Body of pancreas (tissue), 4 donors: Measurements from ENCODE around the gene HCRT.

Experiments used
- POLR2A ChIP-seq, 3 donors: fragments of 450-650 bp; IDR thresholded peaks; one replicate each; pipeline ENCODE4 v1.6.1; 2016; ENCODE audit warnings: antibody characterized with exemption in 3 of 3, mild to moderate bottlenecking in 2 of 3
- TF ChIP-seq, protein P1 (sequence below), 7 experiments: fragments of 450-650 bp in 4 of 7; fragments of 200-600 bp in 3 of 7; sonication (generic) in 3 of 7; IDR thresholded peaks; one replicate each; pipeline ENCODE4 v1.5.1; 2016 to 2019; ENCODE audit warnings: antibody characterized with exemption in 7 of 7

DNA sequence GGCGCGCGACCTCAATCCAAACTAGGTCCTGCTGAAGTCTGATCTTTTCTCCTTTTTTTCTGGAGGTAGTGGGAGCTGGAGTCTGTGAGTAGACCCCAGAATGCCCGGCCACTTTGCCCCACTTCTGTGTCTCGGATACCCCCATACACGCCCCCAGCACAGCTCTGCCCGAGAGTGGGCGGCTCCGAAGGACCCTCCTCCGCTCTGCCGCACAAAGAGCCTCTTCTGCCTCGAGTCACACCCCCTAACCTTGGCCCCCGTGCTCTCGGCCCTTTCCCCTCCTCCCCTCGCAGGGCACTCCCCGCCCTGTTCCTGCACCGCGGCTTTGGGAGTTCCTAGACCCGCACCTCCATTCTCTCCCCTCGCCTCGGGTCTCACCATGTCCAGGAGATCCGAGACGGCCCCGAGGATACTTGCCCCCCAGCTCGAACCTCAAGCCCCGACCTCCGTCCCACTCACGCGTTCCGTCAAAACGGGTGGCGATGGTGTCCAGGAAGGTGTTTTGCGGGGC lies 4.8 kb downstream of the HCRT start:
- TF ChIP-seq, protein P1, sequence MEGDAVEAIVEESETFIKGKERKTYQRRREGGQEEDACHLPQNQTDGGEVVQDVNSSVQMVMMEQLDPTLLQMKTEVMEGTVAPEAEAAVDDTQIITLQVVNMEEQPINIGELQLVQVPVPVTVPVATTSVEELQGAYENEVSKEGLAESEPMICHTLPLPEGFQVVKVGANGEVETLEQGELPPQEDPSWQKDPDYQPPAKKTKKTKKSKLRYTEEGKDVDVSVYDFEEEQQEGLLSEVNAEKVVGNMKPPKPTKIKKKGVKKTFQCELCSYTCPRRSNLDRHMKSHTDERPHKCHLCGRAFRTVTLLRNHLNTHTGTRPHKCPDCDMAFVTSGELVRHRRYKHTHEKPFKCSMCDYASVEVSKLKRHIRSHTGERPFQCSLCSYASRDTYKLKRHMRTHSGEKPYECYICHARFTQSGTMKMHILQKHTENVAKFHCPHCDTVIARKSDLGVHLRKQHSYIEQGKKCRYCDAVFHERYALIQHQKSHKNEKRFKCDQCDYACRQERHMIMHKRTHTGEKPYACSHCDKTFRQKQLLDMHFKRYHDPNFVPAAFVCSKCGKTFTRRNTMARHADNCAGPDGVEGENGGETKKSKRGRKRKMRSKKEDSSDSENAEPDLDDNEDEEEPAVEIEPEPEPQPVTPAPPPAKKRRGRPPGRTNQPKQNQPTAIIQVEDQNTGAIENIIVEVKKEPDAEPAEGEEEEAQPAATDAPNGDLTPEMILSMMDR (IDR thresholded peaks at IDR 0.05) = no peak
- TF ChIP-seq POLR2A (IDR thresholded peaks at IDR 0.05) = no peak
